ENCODE data around the gene RSPH6A.
"Not testable (repeated sequence)": the region's sequence is repeated elsewhere in the genome, so short reads cannot be mapped to it uniquely, and the experiment has no call there.

RSPH6A gene

DNA sequence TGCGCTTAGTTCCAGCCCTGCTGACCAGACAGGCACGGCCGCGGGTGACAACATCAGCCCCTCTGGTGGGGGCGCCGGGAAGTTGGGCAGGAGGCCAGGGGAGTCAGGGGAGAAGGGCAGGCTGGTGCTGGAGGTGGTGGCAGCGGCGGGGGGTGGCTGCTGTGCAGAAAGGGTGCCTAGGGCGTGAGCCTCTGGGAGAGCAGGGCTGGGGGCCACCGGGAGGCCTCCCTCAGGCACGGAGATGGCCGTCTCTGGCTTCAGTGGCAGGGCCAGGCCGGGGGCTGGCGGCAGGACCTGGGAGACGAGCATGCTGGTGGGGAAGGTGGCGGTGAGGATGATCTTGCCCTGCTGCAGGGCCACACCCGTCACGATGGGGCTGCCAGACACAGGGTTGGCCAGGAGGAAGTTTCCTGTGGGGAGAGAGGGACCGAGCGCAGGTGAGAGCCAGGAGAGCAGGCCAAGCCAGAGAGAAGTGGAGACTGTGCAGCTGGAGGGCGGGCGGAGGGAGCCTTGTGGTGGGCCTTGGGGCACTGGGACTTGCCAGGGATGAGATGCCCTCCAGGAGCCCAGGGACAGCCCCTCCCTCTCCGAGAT, 49.3 kb downstream of the RSPH6A start:
- no peak for DNase-seq (ENCODE audit: low read depth in 2 of 2)

DNA sequence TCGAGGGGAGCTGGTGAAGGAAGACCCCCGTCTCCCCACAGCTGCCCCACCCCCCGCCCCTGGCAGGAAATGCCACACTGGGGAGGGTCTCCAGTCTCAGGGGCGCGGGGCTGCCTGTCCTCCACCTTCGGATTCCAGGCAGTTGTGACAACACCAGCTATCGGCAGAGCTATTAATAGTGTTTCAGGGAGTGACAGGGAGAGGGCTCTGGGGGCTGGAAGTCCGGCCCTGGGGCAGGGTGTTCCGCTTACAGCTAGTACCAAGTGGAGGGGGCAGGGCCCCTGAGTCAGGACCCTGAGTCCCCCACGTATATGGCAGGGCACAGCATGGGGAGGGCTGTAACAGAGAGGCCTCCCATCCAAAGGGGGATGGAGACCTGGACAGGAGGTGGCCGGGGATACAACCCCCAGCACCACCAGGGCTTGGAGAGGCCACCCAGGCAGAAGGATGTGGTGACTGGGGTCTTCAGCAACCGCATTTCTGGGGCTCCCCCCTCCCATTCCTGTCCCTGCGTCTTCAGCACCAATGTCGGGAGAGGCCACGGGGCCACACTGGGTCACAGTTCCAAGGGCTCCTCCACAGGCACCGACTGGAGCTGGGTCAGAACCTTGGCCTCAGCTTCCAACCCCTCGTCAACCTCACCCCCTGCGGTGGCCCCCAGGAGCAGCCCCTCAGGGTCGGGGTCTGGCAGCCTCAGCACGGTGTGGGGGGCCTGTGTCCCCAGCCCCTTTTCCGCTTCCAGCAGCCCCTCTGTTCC, 50.0 kb downstream of the RSPH6A start:
- DNase-seq (ENCODE audit: low read depth in 2 of 2): no peak

DNA sequence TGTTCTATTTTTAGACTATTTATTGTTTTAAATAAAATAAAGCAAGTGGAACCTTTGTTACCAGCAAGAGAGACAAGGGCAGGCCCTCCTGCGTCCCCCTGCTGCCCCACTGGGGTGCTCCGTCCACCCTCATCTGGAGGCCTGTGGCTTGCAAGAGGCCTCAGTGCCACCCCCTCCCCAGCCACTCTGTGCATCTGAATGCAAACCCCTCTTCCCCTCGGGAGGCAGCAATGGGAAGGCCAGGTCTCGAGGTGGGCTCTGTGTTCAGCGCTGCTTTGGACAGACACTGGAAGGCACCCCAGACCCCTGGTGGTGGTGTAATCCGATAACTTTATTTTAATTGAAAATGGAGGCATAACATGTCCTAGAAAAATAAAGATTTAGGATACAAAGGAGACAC, 50.6 kb downstream of the RSPH6A start:
- no peak for DNase-seq (ENCODE audit: low read depth in 2 of 2)

DNA sequence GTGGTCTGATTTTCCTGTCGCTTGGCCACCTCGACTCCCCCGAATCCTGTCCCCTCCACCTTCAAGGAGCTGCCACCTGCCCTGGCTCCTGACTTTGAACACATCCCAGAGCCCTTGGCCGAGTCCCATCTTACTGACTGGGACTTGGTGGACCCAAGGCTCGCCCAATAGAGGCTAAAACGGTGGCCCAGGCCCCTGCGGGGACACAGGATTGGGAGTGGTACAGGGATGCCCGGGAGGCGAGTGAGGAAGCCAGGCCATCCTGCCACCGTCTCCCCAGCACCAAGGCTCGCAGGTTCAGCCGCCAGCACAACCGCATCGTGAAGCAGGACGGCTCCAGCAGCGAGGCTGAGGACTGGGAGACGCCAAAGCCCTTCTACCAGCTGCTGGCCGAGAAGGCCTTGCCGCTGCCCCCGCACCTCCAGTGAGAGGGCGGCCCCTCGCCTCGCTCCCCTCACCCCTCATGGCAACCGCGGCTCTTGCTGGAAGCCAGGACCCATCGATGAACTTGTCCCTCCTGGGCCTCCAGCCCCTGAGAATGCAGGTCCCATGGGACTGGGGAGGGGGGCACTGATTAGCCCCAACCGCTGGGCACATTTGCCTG, 51.3 kb downstream of the RSPH6A start:
- DNase-seq (ENCODE audit: low read depth in 2 of 2): no peak

DNA sequence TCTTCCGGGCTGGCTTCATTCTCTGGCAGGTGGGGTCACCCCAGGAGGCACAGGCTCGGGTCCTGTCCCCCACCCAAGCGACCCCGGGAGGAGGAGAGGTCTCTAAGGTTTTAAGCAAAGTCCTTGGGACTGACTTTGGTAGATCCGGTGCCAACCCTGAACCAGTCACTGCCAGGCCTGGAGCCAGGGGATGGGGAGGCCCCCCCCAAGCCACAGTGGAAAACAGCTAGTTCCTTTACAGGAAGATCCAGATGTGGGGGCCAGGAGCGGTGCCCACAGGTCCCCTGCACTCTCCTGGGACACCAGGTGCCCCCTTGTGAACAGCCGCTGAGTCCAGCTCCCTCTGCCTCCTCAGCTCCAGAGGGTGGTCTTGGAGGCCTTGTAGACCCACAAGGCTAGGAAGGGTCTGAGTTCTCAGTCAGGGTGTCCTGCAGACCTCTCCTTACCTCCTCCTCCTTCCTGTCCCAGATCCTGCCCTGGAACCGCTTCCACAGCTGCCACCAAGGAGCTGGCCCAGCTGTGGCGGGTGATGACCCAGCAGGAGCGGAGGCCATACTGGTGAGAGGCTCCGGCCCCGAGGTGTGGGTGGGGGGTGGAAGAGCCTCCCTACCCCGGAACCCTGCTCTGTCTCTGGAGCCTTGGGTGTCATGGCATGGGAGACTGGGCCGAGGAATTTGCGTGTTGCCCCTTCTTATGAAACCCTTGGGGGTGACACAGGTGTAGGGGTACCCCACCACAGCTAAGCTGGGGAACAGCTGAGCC, 52.1 kb downstream of the RSPH6A start:
- DNase-seq (ENCODE audit: low read depth in 2 of 2): no peak

DNA sequence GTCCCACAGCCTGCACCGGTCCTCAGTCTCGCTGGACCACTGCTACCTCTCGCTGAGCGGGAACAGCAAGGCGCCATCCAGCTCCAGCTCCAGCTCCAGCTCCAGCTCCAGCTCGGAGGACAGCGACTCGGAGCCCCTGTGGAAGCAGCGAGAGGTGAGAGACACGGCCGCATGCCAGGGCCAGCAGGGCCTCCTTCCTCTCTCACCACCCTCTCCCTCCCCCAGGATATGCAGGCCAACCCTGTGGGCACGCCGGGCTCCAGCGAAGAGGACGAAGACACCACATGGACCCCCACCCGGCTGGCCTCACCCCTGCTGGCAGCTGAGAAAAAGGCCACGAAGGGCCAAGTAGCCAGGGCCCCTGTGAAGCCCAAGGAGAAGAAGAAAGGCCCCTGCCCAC, 53.4 kb downstream of the RSPH6A start:
- DNase-seq (ENCODE audit: low read depth in 2 of 2): no peak

DNA sequence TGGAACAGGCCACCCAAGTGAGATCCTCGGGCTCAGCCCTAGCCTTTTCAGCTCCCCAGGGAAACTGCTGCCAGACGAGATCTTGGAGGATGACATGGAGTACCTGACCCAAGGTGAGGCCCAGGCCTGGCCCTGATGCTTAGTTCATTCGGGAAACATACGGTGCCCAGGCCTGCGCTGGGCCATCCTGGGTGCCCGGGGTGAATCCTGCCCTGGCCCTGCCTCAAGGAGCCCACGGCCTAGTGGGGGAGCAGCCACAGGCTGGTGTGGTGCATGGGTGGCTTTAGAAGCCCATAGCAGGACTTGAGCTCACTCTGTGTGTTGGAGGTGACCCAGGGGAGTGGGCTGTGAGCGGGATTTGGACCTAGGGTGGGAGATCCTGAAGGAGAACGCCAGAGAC, 56.2 kb downstream of the RSPH6A start:
- DNase-seq (ENCODE audit: low read depth in 2 of 2): no peak

DNA sequence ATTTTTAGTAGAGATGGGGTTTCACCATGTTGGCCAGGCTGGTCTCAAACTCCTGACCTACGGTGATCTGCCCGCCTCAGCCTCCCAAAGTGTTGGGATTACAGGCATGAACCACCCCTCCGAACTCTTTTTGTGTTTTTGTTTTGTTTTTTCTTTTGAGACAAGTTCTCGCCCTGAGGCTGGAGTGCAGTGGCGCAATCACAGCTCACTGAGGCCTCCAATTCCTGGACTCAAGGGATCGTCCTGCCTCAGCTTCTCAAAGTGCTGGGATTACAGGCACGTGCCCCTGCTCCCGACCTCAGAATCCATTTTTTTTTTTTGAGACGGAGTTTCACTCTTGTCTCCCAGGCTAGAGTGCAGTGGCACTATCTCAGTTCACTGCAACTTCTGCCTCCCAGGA, 57.4 kb downstream of the RSPH6A start:
- DNase-seq (ENCODE audit: low read depth in 2 of 2): no peak

DNA sequence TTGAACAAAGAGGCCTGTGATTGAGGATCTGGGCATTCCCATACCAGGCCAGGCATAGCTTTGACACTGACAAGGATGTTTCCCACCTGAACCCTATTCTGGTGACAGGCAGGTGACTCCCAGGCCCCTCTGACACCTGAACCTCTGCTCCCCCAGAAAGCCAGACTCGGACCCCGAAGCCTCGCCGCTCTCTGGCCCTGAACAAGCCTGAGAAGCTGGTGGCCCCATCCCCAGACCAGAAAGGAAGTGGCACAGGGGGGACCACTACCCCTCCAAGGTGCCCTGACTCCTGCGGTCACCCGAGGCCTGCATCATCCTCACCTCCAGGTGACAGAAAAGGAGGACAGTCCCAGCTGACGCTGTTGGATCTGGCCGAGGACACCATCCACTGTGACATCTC, 60.8 kb downstream of the RSPH6A start:
- no peak for DNase-seq (ENCODE audit: low read depth in 2 of 2)

DNA sequence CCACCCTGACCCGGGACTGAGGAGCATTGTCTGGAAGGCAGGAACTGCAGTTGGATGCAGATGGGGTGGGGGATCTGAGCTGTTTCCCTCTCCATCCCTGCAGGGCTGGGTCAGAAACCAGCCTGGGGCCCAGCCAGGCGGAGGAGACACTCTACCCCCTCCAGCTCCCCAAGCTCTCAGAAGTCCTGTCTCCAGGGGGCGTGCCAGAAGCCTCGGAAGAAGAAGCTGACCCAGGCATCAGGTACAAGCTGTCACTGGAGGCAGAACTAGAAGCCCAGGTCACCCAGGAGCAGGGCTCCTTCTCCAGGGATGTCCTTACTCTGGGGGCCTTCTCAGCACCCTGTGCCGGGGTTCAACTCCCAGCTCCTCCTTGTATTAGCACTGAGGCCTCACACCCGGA, 61.6 kb downstream of the RSPH6A start:
- DNase-seq (ENCODE audit: low read depth in 2 of 2): no peak

DNA sequence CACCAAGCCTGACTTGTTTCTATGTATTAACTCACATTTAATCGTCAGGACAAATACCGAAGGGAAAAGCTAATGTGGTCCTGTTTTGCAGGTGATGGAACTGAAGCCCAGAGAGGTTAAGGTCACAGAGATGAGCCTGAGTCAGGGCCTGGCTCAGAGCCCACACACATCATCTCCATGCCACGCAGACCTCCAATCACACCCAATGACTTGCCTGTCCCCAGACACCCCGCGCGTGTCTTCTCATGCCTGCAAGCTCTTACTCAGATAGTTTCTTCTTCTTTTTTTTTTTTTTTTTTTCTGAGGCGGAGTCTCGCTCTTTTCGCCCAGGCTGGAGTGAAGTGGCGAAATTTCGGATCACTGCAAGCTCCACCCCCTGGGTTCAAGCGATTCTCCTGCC, 62.5 kb downstream of the RSPH6A start:
- no peak for DNase-seq (ENCODE audit: low read depth in 2 of 2)

DNA sequence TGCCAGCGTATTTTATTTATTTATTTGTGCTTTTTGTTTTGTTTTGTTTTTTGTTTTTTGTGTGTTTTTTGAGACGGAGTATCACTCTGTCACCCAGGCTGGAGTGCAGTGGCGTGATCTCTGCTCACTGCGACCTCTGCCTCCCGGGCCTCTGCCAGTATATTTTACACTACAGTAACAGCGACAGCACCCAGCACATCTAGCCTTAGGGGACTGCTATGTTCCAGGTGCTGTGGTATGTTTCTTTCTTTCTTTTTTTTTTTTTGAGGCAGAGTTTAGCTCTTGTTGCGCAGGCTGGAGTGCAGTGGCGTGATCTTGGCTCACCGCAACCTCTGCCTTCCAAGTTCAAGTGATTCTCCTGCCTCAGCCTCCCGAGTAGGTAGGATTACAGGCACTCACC, 63.6 kb downstream of the RSPH6A start:
- not testable (repeated sequence) for DNase-seq (ENCODE audit: low read depth in 2 of 2)

DNA sequence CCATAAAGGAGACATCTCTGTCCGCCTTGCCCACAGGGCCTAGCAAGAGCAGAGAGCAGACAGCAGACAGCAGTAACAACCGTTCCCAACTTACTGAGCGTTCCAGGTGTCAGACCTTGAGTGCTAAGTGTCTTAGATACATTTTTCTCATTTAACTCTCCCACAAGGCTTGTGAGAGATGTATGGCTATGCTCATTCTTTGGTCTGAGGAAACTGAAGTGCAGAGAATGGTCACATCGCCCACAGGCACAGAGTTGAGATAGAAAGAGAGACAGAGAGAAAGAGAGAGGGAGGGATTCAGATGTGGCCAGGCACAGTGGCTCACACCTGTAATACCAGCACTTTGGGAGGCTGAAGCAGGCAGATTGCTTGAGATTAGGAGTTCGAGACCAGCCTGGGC, 67.6 kb downstream of the RSPH6A start:
- no peak for DNase-seq (ENCODE audit: low read depth in 2 of 2)

DNA sequence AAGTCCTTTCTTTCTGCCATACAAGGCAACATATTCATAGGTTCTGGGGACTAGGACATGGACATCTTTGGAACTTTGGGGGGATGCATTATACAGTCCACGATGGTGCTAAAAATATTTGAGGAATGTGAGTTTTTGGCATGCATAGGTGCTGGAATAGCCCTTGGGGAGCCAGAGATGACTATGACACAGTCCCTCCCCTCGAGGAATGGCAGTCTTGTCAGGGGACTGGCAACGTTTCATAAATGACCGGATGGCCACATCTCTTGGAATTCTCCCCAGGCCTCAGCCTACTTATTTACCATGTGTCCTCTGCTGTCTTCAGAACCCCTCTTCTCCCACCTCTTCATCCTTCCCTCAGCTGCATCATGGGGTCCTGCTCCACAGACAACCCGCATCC, 68.2 kb downstream of the RSPH6A start:
- DNase-seq (ENCODE audit: low read depth in 2 of 2): no peak
